KMS-11 (cell line): ENCODE results near the gene MRI1.

Experiments
- H2AFZ ChIP-seq: fragments of 200-600 bp; sonication (generic); 2 replicates; pipeline ENCODE4 v1.6.1; 2016; ENCODE audit warnings: antibody characterized with exemption, mixed run types, low read depth
- H3K27ac ChIP-seq: fragments of 200-600 bp; sonication (generic); 2 replicates; pipeline ENCODE4 v1.6.1; 2016; ENCODE audit warnings: mild to moderate bottlenecking, mixed run types
- H3K27me3 ChIP-seq: fragments of 200-600 bp; sonication (generic); 2 replicates; pipeline ENCODE4 v1.6.1; 2017; ENCODE audit warnings: mild to moderate bottlenecking, low read depth, mixed run types, moderate library complexity; ENCODE audit not compliant: insufficient read depth
- H3K36me3 ChIP-seq: fragments of 200-600 bp; sonication (generic); 2 replicates; pipeline ENCODE4 v1.6.1; 2017; ENCODE audit warnings: mild to moderate bottlenecking, mixed run types; ENCODE audit not compliant: insufficient read depth
- H3K4me1 ChIP-seq: fragments of 200-600 bp; sonication (generic); 2 replicates; pipeline ENCODE4 v1.6.1; 2016; ENCODE audit warnings: mild to moderate bottlenecking, low read depth, mixed run types; ENCODE audit not compliant: poor library complexity, severe bottlenecking
- H3K4me2 ChIP-seq: fragments of 200-600 bp; sonication (generic); 2 replicates; pipeline ENCODE4 v1.7.0; 2016; ENCODE audit warnings: mild to moderate bottlenecking, mixed run types
- H3K4me3 ChIP-seq: fragments of 200-600 bp; sonication (generic); IDR thresholded peaks from 2 replicates; pipeline ENCODE4 v1.6.1; 2017; ENCODE audit warnings: low read depth, low read length, mixed read lengths; ENCODE audit not compliant: insufficient read depth
- H3K79me2 ChIP-seq: fragments of 200-600 bp; sonication (generic); 2 replicates; pipeline ENCODE4 v1.6.1; 2016; ENCODE audit warnings: low read depth, mixed run types; ENCODE audit not compliant: insufficient read depth
- H3K9ac ChIP-seq: fragments of 200-600 bp; sonication (generic); 2 replicates; pipeline ENCODE4 v1.6.1; 2016; ENCODE audit warnings: mild to moderate bottlenecking, mixed run types
- H4K20me1 ChIP-seq: fragments of 200-600 bp; sonication (generic); 2 replicates; pipeline ENCODE4 v1.6.1; 2016; ENCODE audit warnings: mild to moderate bottlenecking, mixed run types; ENCODE audit not compliant: insufficient read depth
- CTCF ChIP-seq: fragments of 200-600 bp; sonication (generic); conservative IDR thresholded peaks from 2 replicates; pipeline ENCODE4 v1.6.1; 2017; ENCODE audit warnings: low read depth, mild to moderate bottlenecking, antibody characterized with exemption, low read length, moderate library complexity, mixed read lengths

MRI1 gene

GRCh38 chr19:13757805-13758772 is 6.2 kb upstream of the MRI1 start:
- no peaks in the 10 kb centered on the region for H3K27me3 ChIP-seq
- H3K9ac ChIP-seq = no peak overlapping the region
- H3K4me2 ChIP-seq = no peak overlapping the region
- H3K79me2 ChIP-seq = no peaks in the 10 kb centered on the region
- no peak for TF ChIP-seq CTCF
- H4K20me1 ChIP-seq = no peaks in the 10 kb centered on the region
- H3K36me3 ChIP-seq = no peaks in the 10 kb centered on the region
- H3K4me3 ChIP-seq = no peak overlapping the region
- H3K4me1 ChIP-seq = no peaks in the 10 kb centered on the region
- H2AFZ ChIP-seq = no peak overlapping the region
- no peak overlapping the region for H3K27ac ChIP-seq

GRCh38 chr19:13758795-13759194 is 5.5 kb upstream of the MRI1 start:
- Histone ChIP-seq H4K20me1 (no peaks in the 10 kb centered on the region), H3K79me2 (no peaks in the 10 kb centered on the region), H3K4me1 (no peaks in the 10 kb centered on the region), H3K27ac (no peak overlapping the region), H3K36me3 (no peaks in the 10 kb centered on the region), H3K9ac (no peak overlapping the region), H3K4me2 (no peak overlapping the region), H3K27me3 (no peaks in the 10 kb centered on the region), H2AFZ (no peak overlapping the region), H3K4me3 (no peak overlapping the region)
- TF ChIP-seq CTCF = no peak

- H3K4me1 ChIP-seq = no peaks in the 10 kb centered on the region
- H3K36me3 ChIP-seq = no peaks in the 10 kb centered on the region
- H3K9ac ChIP-seq = no peak overlapping the region
- H3K27me3 ChIP-seq = no peaks in the 10 kb centered on the region
- H3K79me2 ChIP-seq = no peaks in the 10 kb centered on the region
- no peak overlapping the region for H3K4me2 ChIP-seq
- H3K27ac ChIP-seq = no peak overlapping the region
- no peak for TF ChIP-seq CTCF
- H4K20me1 ChIP-seq = no peaks in the 10 kb centered on the region
- H2AFZ ChIP-seq = no peak overlapping the region
- H3K4me3 ChIP-seq = no peak overlapping the region
Observed at GRCh38 chr19:13761423-13761822, 2.9 kb upstream of the MRI1 start.

- H3K27me3 ChIP-seq = no peaks in the 10 kb centered on the region
- no peaks in the 10 kb centered on the region for H3K79me2 ChIP-seq
- no peak overlapping the region for H3K4me3 ChIP-seq
- no peak overlapping the region for H3K9ac ChIP-seq
- no peaks in the 10 kb centered on the region for H3K36me3 ChIP-seq
- H3K27ac ChIP-seq = no peak overlapping the region
- H3K4me2 ChIP-seq = no peak overlapping the region
- TF ChIP-seq CTCF = no peak
- no peak overlapping the region for H2AFZ ChIP-seq
- no peaks in the 10 kb centered on the region for H4K20me1 ChIP-seq
- H3K4me1 ChIP-seq = no peaks in the 10 kb centered on the region
Observed at GRCh38 chr19:13762635-13763235, 1.6 kb upstream of the MRI1 start.
